HG03469 (cell line): ENCODE measurements around the gene COG5.
"Not testable (repeated sequence)": the region's sequence is repeated elsewhere in the genome, so short reads cannot be mapped to it uniquely, and the experiment has no call there.

Experiments
- ATAC-seq: cut with Tn5 transposase; IDR thresholded peaks from one replicate; pipeline ENCODE4 v1.9.1; 2021; ENCODE audit warnings: mild to moderate bottlenecking, moderate library complexity, moderate number of reproducible peaks; ENCODE audit not compliant: unreplicated experiment

The COG5 gene

DNA sequence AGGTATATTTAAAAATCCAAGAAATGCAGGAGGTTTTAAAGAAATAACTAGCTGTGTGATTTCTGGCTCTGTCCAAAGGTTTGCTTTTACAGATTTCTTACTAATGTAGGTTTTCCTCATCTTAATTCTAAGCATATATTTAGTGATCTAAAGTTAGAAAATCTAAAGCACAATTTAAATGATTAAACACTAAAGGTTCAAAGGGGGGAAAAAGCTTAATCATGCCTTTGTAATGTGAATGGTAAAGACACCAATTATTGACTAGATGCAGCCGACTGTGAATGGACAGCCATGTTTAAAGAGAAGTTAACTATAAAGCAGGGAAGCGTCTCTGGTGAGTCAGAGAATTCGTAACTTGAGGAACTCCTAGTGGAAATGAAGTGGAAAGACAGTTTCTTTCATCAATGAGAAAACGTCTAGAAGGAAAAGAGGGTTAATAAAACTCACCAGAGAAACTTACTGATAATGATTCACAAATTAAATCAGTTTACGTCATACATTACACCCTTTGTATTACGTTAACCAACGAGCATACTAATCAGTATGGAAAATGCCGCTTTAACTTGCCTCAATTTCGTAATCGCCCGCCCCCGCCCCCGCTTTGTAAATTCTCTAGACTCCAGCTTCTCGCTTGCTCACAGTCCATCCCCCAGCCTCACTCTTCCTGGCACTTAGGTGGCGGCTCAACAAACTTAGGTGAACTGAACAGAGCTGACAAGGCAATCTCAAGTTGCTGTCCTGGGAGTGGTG is 396.1 kb downstream of the COG5 start:
- ATAC-seq: no peak

GRCh38 chr7:107166736-107167426 is 396.8 kb downstream of the COG5 start:
- no peak for ATAC-seq

DNA sequence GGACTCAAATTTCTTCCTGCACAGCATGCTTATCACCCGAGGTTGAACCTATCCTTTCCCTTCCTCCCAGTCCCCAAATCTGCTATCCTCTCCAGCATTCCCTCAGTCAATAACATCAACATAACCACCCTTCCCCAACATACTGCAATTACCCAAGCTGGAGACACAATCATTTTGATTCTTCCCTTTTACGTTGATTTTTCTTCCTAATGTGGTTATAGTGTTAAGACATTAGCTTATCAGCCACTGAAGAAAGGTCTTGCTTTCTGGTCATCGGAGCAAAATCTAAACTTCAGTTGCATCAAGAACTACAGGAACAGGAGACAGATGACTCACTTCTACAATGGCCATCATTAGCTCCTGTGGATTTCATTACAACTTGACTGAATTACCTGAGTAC is 398.4 kb downstream of the COG5 start:
- no peak for ATAC-seq

GRCh38 chr7:107164092-107164491 is 399.6 kb downstream of the COG5 start:
- no peak for ATAC-seq

GRCh38 chr7:107162475-107162874 is 401.2 kb downstream of the COG5 start:
- no peak for ATAC-seq

DNA sequence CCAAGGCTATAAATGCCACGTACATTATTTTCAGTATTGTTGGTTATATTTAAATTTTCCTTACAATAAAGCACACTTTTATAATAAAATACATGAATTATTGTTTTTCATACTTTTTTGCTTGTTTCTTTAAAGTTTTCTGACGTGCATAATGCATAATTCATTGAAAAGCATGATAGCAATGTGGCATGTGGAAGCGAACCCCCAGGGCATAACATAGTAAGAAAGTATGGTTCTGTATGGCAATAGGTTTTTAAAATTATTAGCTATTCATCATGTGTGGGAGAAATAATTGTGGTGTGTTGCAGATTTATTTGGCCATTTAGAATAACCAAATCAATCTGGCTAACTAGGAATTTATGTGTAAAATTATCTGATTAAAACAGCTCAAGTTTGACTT is 402.3 kb downstream of the COG5 start:
- no peak for ATAC-seq

DNA sequence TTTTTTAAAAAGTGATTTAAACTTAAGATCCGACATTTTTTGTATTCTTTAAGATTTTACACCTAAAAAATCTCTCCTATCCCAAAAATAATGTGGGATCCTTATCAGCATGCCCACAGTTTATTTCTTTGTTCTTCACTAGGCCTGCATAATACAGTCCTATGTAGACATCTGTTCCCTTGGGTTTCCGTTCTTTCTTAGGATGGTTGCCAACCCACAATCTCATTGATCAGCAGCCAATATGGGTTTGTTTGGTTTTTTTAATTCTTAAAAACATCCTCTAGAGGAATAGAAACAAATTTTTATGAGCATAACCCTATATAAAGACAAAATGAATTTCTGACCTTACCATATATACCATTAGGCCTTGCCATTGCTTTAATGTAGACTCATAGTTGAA is 403.3 kb downstream of the COG5 start:
- no peak for ATAC-seq

GRCh38 chr7:107158028-107158427 is 405.7 kb downstream of the COG5 start:
- ATAC-seq: no peak

DNA sequence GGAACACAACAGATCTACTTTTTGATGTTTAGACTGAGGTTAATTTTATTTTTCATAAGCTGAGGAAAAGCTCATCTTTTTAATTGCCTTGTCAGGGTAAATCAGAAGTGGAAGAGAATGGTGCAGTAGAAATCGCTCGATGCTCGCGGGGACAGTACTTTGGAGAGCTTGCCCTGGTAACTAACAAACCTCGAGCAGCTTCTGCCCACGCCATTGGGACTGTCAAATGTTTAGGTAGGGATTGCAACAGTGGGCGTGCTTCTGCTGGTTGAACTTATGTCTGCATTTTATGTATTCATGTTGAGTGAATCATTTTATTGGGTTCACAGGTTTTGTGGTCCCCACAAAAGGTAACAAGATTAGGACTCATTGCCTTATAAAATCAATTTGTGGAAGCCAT is 406.6 kb downstream of the COG5 start:
- no peak for ATAC-seq

DNA sequence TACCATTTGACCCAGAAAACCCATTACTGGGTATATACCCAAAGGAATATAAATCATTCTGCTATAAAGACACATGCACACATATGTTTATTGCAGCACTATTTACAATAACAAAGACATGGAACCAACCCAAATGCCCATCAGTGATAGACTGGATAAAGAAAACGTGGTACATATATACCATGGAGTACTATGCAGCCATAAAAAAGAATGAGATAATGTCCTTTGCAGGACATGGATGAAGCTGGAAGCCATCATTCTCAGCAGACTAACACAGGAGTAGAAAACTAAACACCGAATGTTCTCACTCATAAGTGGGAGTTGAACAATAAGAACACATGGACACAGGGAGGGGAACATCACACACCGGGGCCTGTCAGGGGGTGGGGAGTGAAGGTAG is 408.0 kb downstream of the COG5 start:
- not testable (repeated sequence) for ATAC-seq

DNA sequence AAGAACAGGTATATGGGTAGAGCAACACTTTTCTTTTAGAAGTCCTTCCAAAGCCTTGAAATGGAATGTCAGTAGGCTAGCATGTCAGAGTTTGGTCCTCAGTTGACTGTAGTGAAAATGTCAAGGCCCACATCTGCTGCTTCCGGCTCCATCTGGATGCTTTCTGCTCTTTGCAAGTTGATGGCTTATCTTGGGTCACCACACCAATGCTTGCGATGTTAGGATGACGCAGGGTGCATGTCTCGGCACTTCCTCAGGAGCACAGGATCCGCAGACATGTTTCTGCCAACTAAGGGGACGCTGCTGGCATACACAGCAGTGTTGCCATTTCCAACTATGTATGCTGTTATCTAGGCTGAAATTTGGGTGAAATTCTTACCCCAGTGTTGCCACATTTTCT is 408.9 kb downstream of the COG5 start:
- no peak for ATAC-seq

DNA sequence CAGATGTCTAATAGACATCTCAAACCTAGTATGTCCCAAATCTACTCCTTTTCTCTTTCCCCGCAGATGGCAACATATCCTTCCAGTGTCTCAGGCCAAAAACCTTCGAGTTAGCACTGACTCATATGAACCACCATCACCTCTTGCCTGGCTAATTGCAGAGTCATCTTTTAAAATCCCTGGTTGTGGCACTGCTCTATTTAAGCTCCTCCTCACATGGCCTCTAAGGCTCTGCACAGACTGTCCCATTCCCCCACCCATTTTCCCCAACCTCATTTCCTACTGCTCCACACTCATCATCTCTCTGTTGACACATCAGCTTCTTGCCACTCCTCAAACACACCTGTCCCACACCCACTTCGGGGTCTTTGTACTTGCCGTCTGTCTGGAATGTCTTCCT is 411.7 kb downstream of the COG5 start:
- no peak for ATAC-seq
